ENCODE measurements around the gene ALK.

Gene ALK

DNA sequence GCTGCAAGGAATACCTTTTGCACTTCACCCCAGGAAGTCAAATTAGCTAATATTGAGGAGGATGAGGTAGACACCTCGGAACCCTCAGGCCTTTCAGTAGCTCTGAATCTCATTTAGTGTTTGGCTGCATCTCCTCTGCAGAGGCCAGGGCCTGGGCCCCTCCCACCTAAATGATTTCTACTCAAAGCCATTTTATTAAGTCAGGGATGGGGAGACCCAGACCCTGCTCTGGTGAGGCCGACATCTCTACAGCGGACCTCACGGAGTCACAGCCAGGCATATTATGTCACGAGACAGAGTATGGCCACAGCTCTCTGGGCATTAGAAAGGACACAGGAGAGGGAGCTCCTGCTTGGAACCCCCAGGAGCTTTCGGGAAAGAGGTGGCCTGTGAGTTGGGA is 305.5 kb downstream of the ALK start:
- DNase-seq (ENCODE audit: insufficient read length, low spot score) (no peak), FAIRE-seq (no peak)
- TF ChIP-seq, protein P1, sequence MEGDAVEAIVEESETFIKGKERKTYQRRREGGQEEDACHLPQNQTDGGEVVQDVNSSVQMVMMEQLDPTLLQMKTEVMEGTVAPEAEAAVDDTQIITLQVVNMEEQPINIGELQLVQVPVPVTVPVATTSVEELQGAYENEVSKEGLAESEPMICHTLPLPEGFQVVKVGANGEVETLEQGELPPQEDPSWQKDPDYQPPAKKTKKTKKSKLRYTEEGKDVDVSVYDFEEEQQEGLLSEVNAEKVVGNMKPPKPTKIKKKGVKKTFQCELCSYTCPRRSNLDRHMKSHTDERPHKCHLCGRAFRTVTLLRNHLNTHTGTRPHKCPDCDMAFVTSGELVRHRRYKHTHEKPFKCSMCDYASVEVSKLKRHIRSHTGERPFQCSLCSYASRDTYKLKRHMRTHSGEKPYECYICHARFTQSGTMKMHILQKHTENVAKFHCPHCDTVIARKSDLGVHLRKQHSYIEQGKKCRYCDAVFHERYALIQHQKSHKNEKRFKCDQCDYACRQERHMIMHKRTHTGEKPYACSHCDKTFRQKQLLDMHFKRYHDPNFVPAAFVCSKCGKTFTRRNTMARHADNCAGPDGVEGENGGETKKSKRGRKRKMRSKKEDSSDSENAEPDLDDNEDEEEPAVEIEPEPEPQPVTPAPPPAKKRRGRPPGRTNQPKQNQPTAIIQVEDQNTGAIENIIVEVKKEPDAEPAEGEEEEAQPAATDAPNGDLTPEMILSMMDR (IDR thresholded peaks at IDR 0.05; ENCODE audit: insufficient read depth, missing control alignments), result no peak

DNA sequence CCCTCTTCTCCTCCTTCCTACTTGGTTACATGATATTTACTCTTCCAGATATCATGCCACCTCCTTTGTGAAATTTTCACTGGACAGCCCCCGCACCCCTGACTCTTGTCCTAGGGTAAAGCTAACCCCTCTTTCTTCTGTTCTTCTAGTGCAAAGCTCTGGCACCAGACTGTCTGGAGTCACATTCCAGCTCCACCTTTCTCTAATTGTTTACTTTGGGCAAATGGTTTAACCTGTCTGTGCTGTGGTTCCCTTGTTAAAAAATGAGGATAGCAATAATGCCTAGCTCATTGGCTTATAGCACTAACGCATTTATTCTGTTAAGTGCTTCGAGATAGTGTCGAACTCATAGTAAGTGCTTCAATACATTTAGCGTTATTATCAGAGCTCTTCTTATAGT is 306.2 kb downstream of the ALK start:
- TF ChIP-seq, protein P1 (IDR thresholded peaks at IDR 0.05; ENCODE audit: insufficient read depth, missing control alignments), result no peak
- FAIRE-seq (no peak), DNase-seq (ENCODE audit: insufficient read length, low spot score) (no peak)

DNA sequence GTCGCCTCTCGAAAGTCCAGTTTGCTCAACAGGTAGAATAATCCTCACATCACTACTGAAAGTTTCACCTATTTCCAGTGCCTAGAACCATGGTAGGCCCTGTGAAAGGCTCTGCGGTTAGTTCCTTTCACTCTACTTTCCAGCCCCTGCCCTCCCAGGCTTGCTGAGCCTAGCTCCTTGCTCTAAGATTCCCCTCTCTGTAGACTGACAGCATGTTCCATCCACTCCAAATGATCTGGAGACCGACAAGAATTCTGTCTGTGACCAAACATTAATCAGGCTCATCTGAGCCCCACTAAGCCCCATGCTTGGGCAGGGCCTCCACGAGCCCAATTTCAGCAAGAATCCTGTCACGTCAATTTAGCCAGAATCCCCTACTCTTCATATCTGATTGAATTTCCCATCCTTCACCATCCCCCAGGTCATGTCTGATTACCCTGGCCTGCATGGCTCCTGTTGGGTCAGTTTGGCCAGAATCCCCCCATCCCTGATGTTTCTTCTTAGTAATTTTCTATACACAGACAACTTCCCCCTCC is 307.0 kb downstream of the ALK start:
- TF ChIP-seq, protein P1 (IDR thresholded peaks at IDR 0.05; ENCODE audit: insufficient read depth, missing control alignments), result no peak
- DNase-seq (ENCODE audit: insufficient read length, low spot score), result no peak
- FAIRE-seq, result no peak

DNA sequence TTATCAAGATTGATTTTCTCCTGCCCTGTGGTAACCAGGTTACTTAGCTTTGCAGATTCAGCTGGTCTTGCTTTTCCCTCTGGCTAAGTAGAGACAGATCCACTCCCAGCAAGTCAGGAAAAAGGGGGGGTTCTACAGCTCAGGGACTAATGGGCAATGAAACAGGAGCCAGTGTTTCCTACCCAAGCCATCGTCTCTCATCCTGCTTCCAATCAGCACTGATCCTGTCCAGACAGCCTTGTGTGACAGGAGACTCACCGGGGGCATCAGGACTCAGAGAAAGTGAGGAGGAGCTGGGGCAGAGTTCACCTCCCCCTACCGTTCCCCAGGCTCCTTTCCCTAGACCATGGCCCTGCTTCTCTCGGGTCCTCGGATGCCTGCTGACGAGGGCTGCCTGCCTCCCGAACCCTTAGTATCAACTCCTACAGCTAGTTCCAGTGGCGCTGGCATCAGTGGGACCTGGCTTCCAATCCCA is 307.6 kb downstream of the ALK start:
- TF ChIP-seq, protein P1 (IDR thresholded peaks at IDR 0.05; ENCODE audit: insufficient read depth, missing control alignments), result no peak
- no peak for DNase-seq (ENCODE audit: insufficient read length, low spot score)
- FAIRE-seq, result no peak

DNA sequence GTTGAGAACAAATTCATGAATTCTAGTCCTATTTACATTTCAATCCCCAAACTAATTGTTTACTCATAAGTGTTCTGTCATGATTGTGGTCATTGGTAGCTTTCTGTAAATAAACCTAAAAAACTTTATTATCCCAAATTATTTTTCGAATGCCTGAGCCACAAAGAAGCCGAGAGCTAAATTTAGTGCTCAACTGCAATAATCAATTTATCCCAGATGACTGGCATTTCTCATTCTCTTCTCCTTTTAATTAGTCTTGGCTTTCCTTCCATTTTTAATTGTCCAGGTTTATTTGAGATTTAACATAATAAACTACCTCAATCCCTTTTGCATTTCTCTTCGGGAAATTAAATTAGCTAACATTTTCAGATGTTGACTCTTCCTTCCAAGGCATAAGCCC is 308.3 kb downstream of the ALK start:
- TF ChIP-seq, protein P1 (IDR thresholded peaks at IDR 0.05; ENCODE audit: insufficient read depth, missing control alignments), result no peak
- FAIRE-seq (no peak), DNase-seq (ENCODE audit: insufficient read length, low spot score) (no peak)

DNA sequence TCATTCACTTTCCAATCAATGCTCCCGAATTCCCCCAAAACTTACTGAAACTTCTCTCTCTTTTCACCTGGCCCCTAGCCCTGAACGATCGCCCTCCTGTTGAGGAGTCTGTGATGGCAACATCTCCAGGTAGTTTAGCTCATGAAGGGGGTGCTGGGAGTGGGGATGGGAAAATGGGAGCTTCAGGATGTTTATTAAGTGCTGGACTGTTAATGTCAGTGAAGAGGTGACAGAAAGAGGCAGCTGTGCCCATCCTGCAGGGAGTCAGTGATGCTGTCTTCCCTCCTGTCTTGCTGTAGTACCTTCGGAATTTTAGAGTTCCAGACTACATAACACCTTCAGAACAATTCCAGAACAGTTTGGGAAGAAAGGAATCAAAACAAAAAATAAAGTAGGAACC is 308.8 kb downstream of the ALK start:
- no peak for DNase-seq (ENCODE audit: insufficient read length, low spot score)
- TF ChIP-seq, protein P1 (IDR thresholded peaks at IDR 0.05; ENCODE audit: insufficient read depth, missing control alignments), result no peak
- no peak for FAIRE-seq

DNA sequence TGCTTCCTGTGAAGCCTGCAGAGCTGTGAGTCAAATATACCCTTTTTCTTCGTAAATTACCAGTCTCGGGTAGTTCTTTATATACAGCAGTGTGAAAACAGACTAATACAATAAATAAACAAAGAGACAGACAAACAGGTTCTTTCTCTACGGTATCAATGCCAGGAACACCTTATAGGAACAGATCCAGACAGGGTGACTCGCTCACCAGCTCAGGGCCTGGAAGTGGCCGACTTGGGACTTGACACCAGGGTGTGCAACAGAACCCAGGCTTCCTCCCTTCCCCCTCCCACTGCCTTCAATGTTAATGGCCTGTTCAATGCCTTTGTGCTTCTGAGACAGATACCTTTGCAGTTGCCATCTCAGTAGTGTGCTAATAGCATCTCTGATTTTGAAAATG is 309.5 kb downstream of the ALK start:
- FAIRE-seq (no peak), DNase-seq (ENCODE audit: insufficient read length, low spot score) (no peak)
- TF ChIP-seq, protein P1 (IDR thresholded peaks at IDR 0.05; ENCODE audit: insufficient read depth, missing control alignments), result no peak

All from D721Med (cell line).